Gastroesophageal sphincter (tissue), 3 donors: ENCODE data around the gene GSDMA.

Source experiments
- EP300 ChIP-seq: sonication (generic); formaldehyde crosslinking; IDR thresholded peaks from one replicate; pipeline ENCODE4 v1.6.1; 2017; ENCODE audit warnings: antibody characterized with exemption, mild to moderate bottlenecking
- POLR2A ChIP-seq, 2 donors: fragments of 450-650 bp; IDR thresholded peaks; one replicate each; pipeline ENCODE4 v1.6.1; 2017; ENCODE audit warnings: antibody characterized with exemption in 2 of 2, mild to moderate bottlenecking in 2 of 2, moderate library complexity in 1 of 2
- POLR2AphosphoS5 ChIP-seq: sonication (generic); formaldehyde crosslinking; IDR thresholded peaks from one replicate; pipeline ENCODE4 v1.6.1; 2017; ENCODE audit warnings: antibody characterized with exemption
- TF ChIP-seq, protein P1 (sequence below), 4 experiments: fragments of 200-600 bp in 2 of 4; fragments of 450-650 bp in 2 of 4; sonication (generic) in 1 of 4; IDR thresholded peaks; one replicate each; pipeline ENCODE4 v1.5.1; 2017 to 2019; ENCODE audit warnings: antibody characterized with exemption in 4 of 4, mild to moderate bottlenecking in 2 of 4, moderate library complexity in 2 of 4

DNA sequence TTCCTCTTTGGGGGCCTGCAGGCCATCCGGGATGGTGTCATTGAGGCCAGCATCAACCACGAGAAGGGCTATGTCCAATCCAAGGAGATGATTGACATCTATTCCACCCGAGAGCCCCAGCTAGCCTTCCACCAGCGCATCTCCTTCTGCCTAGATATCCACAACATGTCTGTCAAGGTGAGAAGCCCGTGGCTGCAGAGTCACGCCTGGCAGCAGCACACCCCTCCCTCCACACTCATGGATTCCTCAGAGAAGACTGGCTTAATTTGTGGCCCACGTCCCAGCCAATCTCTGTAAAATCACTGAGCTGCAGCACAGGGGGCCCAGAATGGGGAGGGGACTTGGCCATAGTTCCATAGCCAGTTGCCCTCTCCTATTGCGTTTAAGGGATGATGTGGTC lies 33.4 kb downstream of the GSDMA start:
- TF ChIP-seq POLR2A (IDR thresholded peaks at IDR 0.05) (no peak), POLR2AphosphoS5 (no peak), EP300 (no peak)
- TF ChIP-seq, protein P1, sequence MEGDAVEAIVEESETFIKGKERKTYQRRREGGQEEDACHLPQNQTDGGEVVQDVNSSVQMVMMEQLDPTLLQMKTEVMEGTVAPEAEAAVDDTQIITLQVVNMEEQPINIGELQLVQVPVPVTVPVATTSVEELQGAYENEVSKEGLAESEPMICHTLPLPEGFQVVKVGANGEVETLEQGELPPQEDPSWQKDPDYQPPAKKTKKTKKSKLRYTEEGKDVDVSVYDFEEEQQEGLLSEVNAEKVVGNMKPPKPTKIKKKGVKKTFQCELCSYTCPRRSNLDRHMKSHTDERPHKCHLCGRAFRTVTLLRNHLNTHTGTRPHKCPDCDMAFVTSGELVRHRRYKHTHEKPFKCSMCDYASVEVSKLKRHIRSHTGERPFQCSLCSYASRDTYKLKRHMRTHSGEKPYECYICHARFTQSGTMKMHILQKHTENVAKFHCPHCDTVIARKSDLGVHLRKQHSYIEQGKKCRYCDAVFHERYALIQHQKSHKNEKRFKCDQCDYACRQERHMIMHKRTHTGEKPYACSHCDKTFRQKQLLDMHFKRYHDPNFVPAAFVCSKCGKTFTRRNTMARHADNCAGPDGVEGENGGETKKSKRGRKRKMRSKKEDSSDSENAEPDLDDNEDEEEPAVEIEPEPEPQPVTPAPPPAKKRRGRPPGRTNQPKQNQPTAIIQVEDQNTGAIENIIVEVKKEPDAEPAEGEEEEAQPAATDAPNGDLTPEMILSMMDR (IDR thresholded peaks at IDR 0.05), result no peak
